Mesenchymal stem cell (in vitro differentiated cells and primary cell): ENCODE measurements around the gene ATOX1.
A peak's percentile ranks its signal among the peaks of the same experiment; 100 is the strongest.

Source experiments
- DNase-seq: peaks from one replicate; pipeline ENCODE4 v3.0.0-alpha.2; 2013
- H2AFZ ChIP-seq: one replicate; pipeline ENCODE4 v1.6.1; 2013; ENCODE audit warnings: low read depth, mild to moderate bottlenecking, control low read depth, inconsistent platforms, low read length, moderate library complexity
- H2AK5ac ChIP-seq: 2 replicates; pipeline ENCODE4 v1.6.1; 2013; ENCODE audit warnings: low read length, moderate library complexity, mild to moderate bottlenecking, inconsistent platforms; ENCODE audit not compliant: severe bottlenecking
- H2BK120ac ChIP-seq: one replicate; pipeline ENCODE4 v1.6.1; 2013; ENCODE audit warnings: low read depth, mild to moderate bottlenecking, inconsistent platforms, low read length, moderate library complexity
- H2BK12ac ChIP-seq, 2 experiments: one replicate each; pipeline ENCODE4 v1.6.1; 2013; ENCODE audit warnings: inconsistent platforms in 2 of 2, low read length in 2 of 2, mild to moderate bottlenecking in 2 of 2, moderate library complexity in 2 of 2, control low read depth in 1 of 2
- H2BK15ac ChIP-seq: one replicate; pipeline ENCODE4 v1.6.1; 2013; ENCODE audit warnings: mild to moderate bottlenecking, low read depth, inconsistent platforms; ENCODE audit not compliant: poor library complexity, severe bottlenecking
- H2BK5ac ChIP-seq: 2 replicates; pipeline ENCODE4 v1.6.1; 2013; ENCODE audit warnings: low read depth, mild to moderate bottlenecking, low read length, control low read depth, inconsistent platforms; ENCODE audit not compliant: poor library complexity, severe bottlenecking
- H3K14ac ChIP-seq, 2 experiments: one replicate each; pipeline ENCODE4 v1.6.1; 2013; ENCODE audit warnings: inconsistent platforms in 2 of 2, low read length in 2 of 2, control low read depth in 1 of 2, mild to moderate bottlenecking in 1 of 2, moderate library complexity in 1 of 2
- H3K18ac ChIP-seq, 2 experiments: one replicate each; pipeline ENCODE4 v1.6.1; 2013; ENCODE audit warnings: inconsistent platforms in 2 of 2, low read length in 2 of 2, control low read depth in 1 of 2, low read depth in 1 of 2, mild to moderate bottlenecking in 1 of 2
- H3K23ac ChIP-seq, 2 experiments: one replicate each; pipeline ENCODE4 v1.6.1; 2013; ENCODE audit warnings: inconsistent platforms in 2 of 2, low read length in 2 of 2, mild to moderate bottlenecking in 2 of 2, moderate library complexity in 2 of 2, control low read depth in 1 of 2
- H3K27ac ChIP-seq: 2 replicates; pipeline ENCODE4 v1.5.1; 2013; ENCODE audit warnings: mild to moderate bottlenecking, moderate library complexity, low read length, control low read depth, inconsistent platforms; ENCODE audit not compliant: poor library complexity, severe bottlenecking
- H3K27me3 ChIP-seq, 2 experiments: 2 replicates each; pipeline versions ENCODE4 v1.6.1 to v1.7.0; 2013; ENCODE audit warnings: low read length in 2 of 2, mild to moderate bottlenecking in 2 of 2, moderate library complexity in 2 of 2, control low read depth in 1 of 2, inconsistent platforms in 1 of 2; ENCODE audit not compliant: control insufficient read depth in 1 of 2, insufficient read depth in 1 of 2
- H3K36me3 ChIP-seq, 2 experiments: 2 replicates each; pipeline versions ENCODE4 v1.6.1 to v1.7.0; 2013; ENCODE audit warnings: low read length in 2 of 2, control low read depth in 1 of 2, inconsistent platforms in 1 of 2, low read depth in 1 of 2, mild to moderate bottlenecking in 1 of 2; ENCODE audit not compliant: insufficient read depth in 2 of 2, control insufficient read depth in 1 of 2
- H3K4ac ChIP-seq, 2 experiments: one replicate each; pipeline ENCODE4 v1.6.1; 2013; ENCODE audit warnings: inconsistent platforms in 2 of 2, low read length in 2 of 2, mild to moderate bottlenecking in 2 of 2, moderate library complexity in 2 of 2, control low read depth in 1 of 2, low read depth in 1 of 2
- H3K4me1 ChIP-seq: 2 replicates; pipeline ENCODE4 v1.6.1; 2013; ENCODE audit warnings: low read depth, low read length, control low read depth; ENCODE audit not compliant: control insufficient read depth, insufficient read depth
- H3K4me2 ChIP-seq: 2 replicates; pipeline ENCODE4 v1.6.1; 2013; ENCODE audit warnings: low read length, mild to moderate bottlenecking, inconsistent platforms; ENCODE audit not compliant: poor library complexity, severe bottlenecking
- H3K4me3 ChIP-seq, 2 experiments: 2 replicates each; pipeline versions ENCODE4 v1.5.1 to v1.7.0; 2013; ENCODE audit warnings: low read length in 2 of 2, mild to moderate bottlenecking in 2 of 2, control low read depth in 1 of 2, low read depth in 1 of 2; ENCODE audit not compliant: insufficient read depth in 1 of 2
- H3K79me1 ChIP-seq: replicated peaks from 2 replicates; pipeline ENCODE4 v1.6.1; 2013; ENCODE audit warnings: mild to moderate bottlenecking, control low read depth, low read length, inconsistent platforms; ENCODE audit not compliant: poor library complexity, severe bottlenecking
- H3K9ac ChIP-seq: 2 replicates; pipeline ENCODE4 v1.7.0; 2013; ENCODE audit warnings: mild to moderate bottlenecking, low read length, moderate library complexity
- H3K9me3 ChIP-seq: 2 replicates; pipeline ENCODE4 v1.7.0; 2013; ENCODE audit warnings: mild to moderate bottlenecking, low read length; ENCODE audit not compliant: control insufficient read depth
- H4K8ac ChIP-seq: one replicate; pipeline ENCODE4 v1.6.1; 2013; ENCODE audit warnings: inconsistent platforms, mild to moderate bottlenecking, low read length, moderate library complexity
- H4K91ac ChIP-seq: one replicate; pipeline ENCODE4 v1.6.1; 2013; ENCODE audit warnings: mild to moderate bottlenecking, low read length, inconsistent platforms
- WGBS: methylation state at CpG from one replicate; pipeline ENCODE4 v1.1.7; 2013; ENCODE audit warnings: mixed read lengths; 5-methylcytosine and 5-hydroxymethylcytosine counted together

ATOX1 gene

DNA sequence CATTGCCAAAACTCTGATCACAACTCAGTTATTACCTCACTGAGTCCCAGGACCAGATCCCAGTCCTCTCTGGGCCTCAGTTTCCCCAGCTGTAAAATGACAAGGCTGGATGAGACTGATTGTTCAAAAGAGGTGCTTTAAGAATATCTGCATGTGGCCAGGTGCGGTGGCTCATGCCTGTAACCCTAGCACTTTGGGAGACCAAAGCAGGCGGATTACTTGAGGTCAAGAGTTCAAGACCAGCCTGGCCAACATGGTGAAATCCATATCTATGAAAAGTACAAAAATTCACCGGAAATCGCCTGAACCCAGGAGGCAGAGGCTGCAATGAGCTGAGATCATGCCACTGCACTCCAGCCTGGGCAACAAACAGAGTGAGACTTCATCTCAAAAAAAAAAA, 8.3 kb downstream of the ATOX1 start:
- no peak overlapping the region for H3K4me2 ChIP-seq
- H3K9me3 ChIP-seq: no peaks in the 10 kb centered on the region
- H2BK15ac ChIP-seq: no peak overlapping the region
- H3K18ac ChIP-seq: no peak overlapping the region
- H4K8ac ChIP-seq: no peak overlapping the region
- H3K4ac ChIP-seq: no peak overlapping the region
- H4K91ac ChIP-seq: no peak overlapping the region
- no peaks in the 10 kb centered on the region for H3K27me3 ChIP-seq
- peak overlapping the region; percentile 79 for H3K9ac ChIP-seq
- H3K79me1 ChIP-seq: peaks cover 24% of the 10 kb centered on the region
- no peak overlapping the region for H3K23ac ChIP-seq
- H2BK5ac ChIP-seq: no peak overlapping the region
- 96% methylated on average over 2 of the region's 4 CpGs for WGBS
- no peak overlapping the region for H3K27ac ChIP-seq
- H3K4me1 ChIP-seq: peaks cover 14% of the 10 kb centered on the region
- H2AFZ ChIP-seq: no peak overlapping the region
- no peak overlapping the region for H2AK5ac ChIP-seq
- DNase-seq: no peak
- peak overlapping the region in 1 of 2 experiments; percentile 25 for H3K4me3 ChIP-seq
- no peak overlapping the region for H2BK120ac ChIP-seq
- no peak overlapping the region for H3K14ac ChIP-seq
- no peak overlapping the region for H2BK12ac ChIP-seq
- H3K36me3 ChIP-seq: peaks cover 15 to 27% of the 10 kb centered on the region in 2 experiments

DNA sequence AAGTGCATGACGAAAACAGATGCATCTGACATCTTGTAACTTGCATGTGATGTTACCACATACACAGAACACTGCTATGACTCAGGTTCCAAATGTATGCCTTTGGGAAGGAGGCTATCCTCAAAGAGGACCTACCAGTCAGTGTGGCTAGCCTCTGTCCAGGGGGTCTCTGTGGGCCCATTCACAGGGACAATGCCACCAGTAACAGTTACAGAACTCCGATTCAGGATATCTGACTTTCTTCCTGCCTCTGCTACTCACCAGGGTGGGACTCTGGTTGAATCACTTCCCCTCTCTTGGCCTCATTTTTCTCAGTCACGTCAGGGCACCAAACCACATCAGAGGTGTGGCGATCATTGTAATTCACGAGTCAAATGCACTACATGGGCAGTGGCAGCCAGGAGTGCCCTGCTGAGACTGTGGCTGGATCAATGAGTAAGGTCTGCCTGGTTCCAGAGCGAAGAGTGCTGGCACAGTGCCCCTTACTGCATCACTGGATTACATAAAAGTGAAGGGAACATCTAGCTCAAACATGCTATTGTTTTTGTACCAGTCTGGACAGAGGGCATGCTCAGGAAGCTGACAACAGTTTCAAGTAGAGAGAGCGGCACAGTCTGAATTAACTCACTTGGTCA, 13.2 kb downstream of the ATOX1 start:
- peak overlapping the region; percentile 43 for H4K91ac ChIP-seq
- no peak overlapping the region for H2AK5ac ChIP-seq
- peaks cover 6% of the 10 kb centered on the region for H3K79me1 ChIP-seq
- H3K27me3 ChIP-seq: no peaks in the 10 kb centered on the region
- H2BK120ac ChIP-seq: no peak overlapping the region
- H3K23ac ChIP-seq: no peak overlapping the region
- no peak overlapping the region for H2BK5ac ChIP-seq
- H3K4me3 ChIP-seq: peak overlapping the region in 1 of 2 experiments; percentile 19
- 25% methylated on average over 7 of the region's 7 CpGs for WGBS
- H3K9me3 ChIP-seq: no peaks in the 10 kb centered on the region
- DNase-seq: peak; percentile 89
- peak overlapping the region; percentile 36 for H4K8ac ChIP-seq
- no peak overlapping the region for H3K4me2 ChIP-seq
- peaks cover 29% of the 10 kb centered on the region for H3K4me1 ChIP-seq
- H3K36me3 ChIP-seq: peaks cover 15 to 29% of the 10 kb centered on the region in 2 experiments
- H3K18ac ChIP-seq: peak overlapping the region in 1 of 2 experiments; percentile 55
- peak overlapping the region; percentile 50 for H3K27ac ChIP-seq
- H3K14ac ChIP-seq: no peak overlapping the region
- no peak overlapping the region for H3K4ac ChIP-seq
- H2BK12ac ChIP-seq: peak overlapping the region; percentile 23 to 62
- H2AFZ ChIP-seq: no peak overlapping the region
- no peak overlapping the region for H2BK15ac ChIP-seq
- peak overlapping the region; percentile 59 for H3K9ac ChIP-seq

DNA sequence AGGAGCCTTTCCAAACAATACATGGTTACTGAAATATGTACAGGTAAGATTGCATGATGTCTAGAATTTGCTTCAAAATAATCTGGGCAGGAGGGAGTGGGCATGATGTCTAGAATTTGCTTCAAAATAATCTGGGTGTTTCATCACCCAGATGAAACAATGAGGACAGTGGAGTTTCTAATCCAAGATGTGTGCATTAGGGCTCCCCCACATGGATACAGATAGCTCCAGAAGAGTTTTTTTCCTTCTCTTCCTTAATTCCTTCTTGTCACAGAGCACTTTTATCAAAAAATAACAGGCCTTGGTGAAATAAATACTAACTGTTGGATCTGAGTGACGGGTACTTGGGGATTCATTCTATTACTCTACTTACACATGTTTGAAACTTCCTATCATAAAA, 14.9 kb downstream of the ATOX1 start:
- no peak for DNase-seq
- Histone ChIP-seq H4K91ac (no peak overlapping the region), H3K23ac (no peak overlapping the region), H3K18ac (no peak overlapping the region), H3K27ac (peak overlapping the region; percentile 100), H3K9me3 (no peaks in the 10 kb centered on the region), H3K4me1 (peaks cover 37% of the 10 kb centered on the region), H4K8ac (no peak overlapping the region), H3K9ac (peak overlapping the region; percentile 59), H3K4me3 (no peak overlapping the region), H3K27me3 (no peaks in the 10 kb centered on the region), H3K4me2 (no peak overlapping the region), H2BK12ac (no peak overlapping the region), H3K79me1 (peaks cover 5% of the 10 kb centered on the region), H3K14ac (no peak overlapping the region), H2BK120ac (no peak overlapping the region), H3K4ac (no peak overlapping the region), H2AFZ (no peak overlapping the region), H2AK5ac (peak overlapping the region; percentile 97), H3K36me3 (peaks cover 15 to 29% of the 10 kb centered on the region in 2 experiments), H2BK5ac (no peak overlapping the region), H2BK15ac (no peak overlapping the region)
- no CpG with 5 or more reads among the region's 1 CpG for WGBS

DNA sequence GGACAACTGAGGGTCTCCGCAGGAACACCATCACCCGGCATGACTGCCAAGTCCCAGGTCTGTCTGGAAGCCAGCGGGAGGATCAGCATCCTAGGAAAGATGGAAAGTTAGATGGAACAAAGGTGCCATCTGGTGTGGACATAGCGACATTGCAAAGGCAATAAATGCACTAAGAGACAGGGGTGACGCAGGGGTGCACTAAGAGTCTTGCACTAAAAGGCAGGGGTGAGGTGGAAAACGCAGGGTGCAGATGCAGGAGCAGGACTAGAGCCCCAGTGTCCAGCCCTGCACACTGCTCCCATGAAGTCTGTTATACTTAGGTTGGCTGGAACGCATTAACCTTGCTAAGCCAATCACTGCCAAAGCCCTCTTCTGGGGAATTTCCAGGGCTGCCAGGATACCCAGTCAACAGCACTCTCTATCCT, 15.5 kb downstream of the ATOX1 start:
- no peak overlapping the region for H3K23ac ChIP-seq
- H3K27ac ChIP-seq: peak overlapping the region; percentile 100
- H3K4me3 ChIP-seq: no peak overlapping the region
- peak overlapping the region in 1 of 2 experiments; percentile 52 for H3K18ac ChIP-seq
- H3K9me3 ChIP-seq: no peaks in the 10 kb centered on the region
- H3K4me2 ChIP-seq: no peak overlapping the region
- peak overlapping the region; percentile 90 for H3K9ac ChIP-seq
- peak overlapping the region; percentile 98 for H2AK5ac ChIP-seq
- peak; percentile 84 for DNase-seq
- no peaks in the 10 kb centered on the region for H3K27me3 ChIP-seq
- WGBS: 29% methylated on average over 7 of the region's 7 CpGs
- H3K4ac ChIP-seq: peak overlapping the region; percentile 31 to 83
- no peak overlapping the region for H3K14ac ChIP-seq
- H2BK120ac ChIP-seq: no peak overlapping the region
- H4K8ac ChIP-seq: peak overlapping the region; percentile 4
- H2BK5ac ChIP-seq: no peak overlapping the region
- peaks cover 5% of the 10 kb centered on the region for H3K79me1 ChIP-seq
- H2AFZ ChIP-seq: no peak overlapping the region
- H2BK12ac ChIP-seq: no peak overlapping the region
- H3K36me3 ChIP-seq: peaks cover 10 to 29% of the 10 kb centered on the region in 2 experiments
- H3K4me1 ChIP-seq: peaks cover 41% of the 10 kb centered on the region
- H4K91ac ChIP-seq: peak overlapping the region; percentile 7
- H2BK15ac ChIP-seq: no peak overlapping the region
